HL-60 (cell line): ENCODE measurements around the gene PCOLCE2.
"Not testable (repeated sequence)": the region's sequence is repeated elsewhere in the genome, so short reads cannot be mapped to it uniquely, and the experiment has no call there.

Experiments
- DNase-seq, 2 experiments: peaks; one replicate each; pipeline ENCODE4 v3.0.0-alpha.2; 2010 to 2020; ENCODE audit warnings: low read depth in 1 of 2, low spot score in 1 of 2
- H3K27ac ChIP-seq: fragments of 250-450 bp; sonication (Bioruptor Pico); replicated peaks from 2 replicates; pipeline ENCODE4 v1.5.1; 2020; ENCODE audit warnings: mild to moderate bottlenecking, moderate library complexity
- H3K27me3 ChIP-seq: fragments of 250-450 bp; sonication (Bioruptor Pico); 2 replicates; pipeline ENCODE4 v1.5.1; 2021; ENCODE audit warnings: mild to moderate bottlenecking, moderate library complexity; ENCODE audit not compliant: insufficient read depth, poor library complexity, severe bottlenecking
- H3K4me3 ChIP-seq: replicated peaks from 2 replicates; pipeline ENCODE4 v1.5.1; 2011; ENCODE audit warnings: mild to moderate bottlenecking, control low read depth, low read length; ENCODE audit not compliant: insufficient read depth
- GABPA ChIP-seq: IDR thresholded peaks from 2 replicates; pipeline ENCODE4 v1.6.1; 2012; ENCODE audit warnings: low read depth
- POLR2AphosphoS5 ChIP-seq: IDR thresholded peaks from 2 replicates; pipeline ENCODE4 v1.6.1; 2012; ENCODE audit warnings: low read depth
- REST ChIP-seq: IDR thresholded peaks from 2 replicates; pipeline ENCODE4 v1.6.1; 2012; ENCODE audit warnings: low read depth; ENCODE audit not compliant: insufficient replicate concordance
- SPI1 ChIP-seq: IDR thresholded peaks from 2 replicates; pipeline ENCODE4 v1.6.1; 2012; ENCODE audit warnings: low read depth, mild to moderate bottlenecking, borderline replicate concordance
- TF ChIP-seq, protein P1 (sequence below): IDR thresholded peaks from one replicate; pipeline ENCODE4 v1.5.1; 2011; ENCODE audit warnings: low read length, control low read depth, inconsistent platforms; ENCODE audit not compliant: insufficient read depth

Gene PCOLCE2

GRCh38 chr3:142886021-142886420, 2.9 kb downstream of the PCOLCE2 start:
- peaks cover 33% of the 10 kb centered on the region for H3K27me3 ChIP-seq

DNA sequence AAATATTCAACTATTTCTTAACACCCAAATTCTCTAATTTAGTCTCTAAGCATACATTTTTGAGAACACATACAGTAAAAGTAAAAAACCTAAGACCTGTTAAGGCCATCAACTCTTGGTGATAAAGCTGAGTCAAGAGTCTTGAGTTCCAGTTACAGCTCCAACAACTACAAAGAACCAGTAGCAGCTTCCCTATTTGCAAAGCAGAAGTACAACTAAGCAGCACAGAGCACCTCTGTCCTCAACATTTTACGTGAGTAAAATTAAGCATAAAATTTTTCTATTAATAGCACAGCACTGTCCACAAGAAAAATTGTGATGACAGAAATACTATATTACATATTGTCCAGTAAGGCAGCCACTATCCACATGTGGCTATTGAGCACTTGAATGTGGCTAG, 4.4 kb downstream of the PCOLCE2 start:
- TF ChIP-seq SPI1 (no peak), REST (no peak), GABPA (no peak), POLR2AphosphoS5 (no peak)
- TF ChIP-seq, protein P1, sequence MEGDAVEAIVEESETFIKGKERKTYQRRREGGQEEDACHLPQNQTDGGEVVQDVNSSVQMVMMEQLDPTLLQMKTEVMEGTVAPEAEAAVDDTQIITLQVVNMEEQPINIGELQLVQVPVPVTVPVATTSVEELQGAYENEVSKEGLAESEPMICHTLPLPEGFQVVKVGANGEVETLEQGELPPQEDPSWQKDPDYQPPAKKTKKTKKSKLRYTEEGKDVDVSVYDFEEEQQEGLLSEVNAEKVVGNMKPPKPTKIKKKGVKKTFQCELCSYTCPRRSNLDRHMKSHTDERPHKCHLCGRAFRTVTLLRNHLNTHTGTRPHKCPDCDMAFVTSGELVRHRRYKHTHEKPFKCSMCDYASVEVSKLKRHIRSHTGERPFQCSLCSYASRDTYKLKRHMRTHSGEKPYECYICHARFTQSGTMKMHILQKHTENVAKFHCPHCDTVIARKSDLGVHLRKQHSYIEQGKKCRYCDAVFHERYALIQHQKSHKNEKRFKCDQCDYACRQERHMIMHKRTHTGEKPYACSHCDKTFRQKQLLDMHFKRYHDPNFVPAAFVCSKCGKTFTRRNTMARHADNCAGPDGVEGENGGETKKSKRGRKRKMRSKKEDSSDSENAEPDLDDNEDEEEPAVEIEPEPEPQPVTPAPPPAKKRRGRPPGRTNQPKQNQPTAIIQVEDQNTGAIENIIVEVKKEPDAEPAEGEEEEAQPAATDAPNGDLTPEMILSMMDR, result no peak
- no peak overlapping the region for H3K4me3 ChIP-seq
- no peak for DNase-seq

More at GRCh38 chr3:142886021-142886420, 2.9 kb downstream of the PCOLCE2 start:
- no peak overlapping the region for H3K4me3 ChIP-seq
- no peak for DNase-seq
- no peak overlapping the region for H3K27ac ChIP-seq
- TF ChIP-seq, protein P1, result no peak
- TF ChIP-seq SPI1 (no peak), GABPA (no peak), POLR2AphosphoS5 (no peak), REST (no peak)

DNA sequence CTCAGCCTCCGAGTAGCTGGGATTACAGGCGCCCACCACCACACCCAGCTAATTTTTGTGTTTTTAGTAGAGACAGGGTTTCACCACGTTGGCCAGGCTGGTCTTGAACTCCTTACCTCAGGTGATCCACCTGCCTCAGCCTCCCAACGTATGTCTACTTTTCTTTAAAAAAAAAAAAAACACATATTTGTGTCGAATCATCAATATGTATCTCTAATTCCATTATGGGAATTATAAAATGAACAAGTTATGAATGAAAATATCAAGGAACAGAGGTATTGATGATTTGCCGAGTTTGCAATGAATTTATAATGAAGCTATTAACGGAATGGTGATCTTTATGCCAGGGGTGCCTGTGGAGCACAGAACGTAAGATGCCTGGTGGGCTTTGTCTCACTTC, 5.3 kb downstream of the PCOLCE2 start:
- not testable (repeated sequence) for H3K4me3 ChIP-seq, DNase-seq, H3K27ac ChIP-seq
- peaks cover 19% of the 10 kb centered on the region for H3K27me3 ChIP-seq

More for the DNA sequence above, 4.4 kb downstream of the PCOLCE2 start:
- Histone ChIP-seq H3K27ac (no peak overlapping the region), H3K27me3 (peaks cover 27% of the 10 kb centered on the region)

DNA sequence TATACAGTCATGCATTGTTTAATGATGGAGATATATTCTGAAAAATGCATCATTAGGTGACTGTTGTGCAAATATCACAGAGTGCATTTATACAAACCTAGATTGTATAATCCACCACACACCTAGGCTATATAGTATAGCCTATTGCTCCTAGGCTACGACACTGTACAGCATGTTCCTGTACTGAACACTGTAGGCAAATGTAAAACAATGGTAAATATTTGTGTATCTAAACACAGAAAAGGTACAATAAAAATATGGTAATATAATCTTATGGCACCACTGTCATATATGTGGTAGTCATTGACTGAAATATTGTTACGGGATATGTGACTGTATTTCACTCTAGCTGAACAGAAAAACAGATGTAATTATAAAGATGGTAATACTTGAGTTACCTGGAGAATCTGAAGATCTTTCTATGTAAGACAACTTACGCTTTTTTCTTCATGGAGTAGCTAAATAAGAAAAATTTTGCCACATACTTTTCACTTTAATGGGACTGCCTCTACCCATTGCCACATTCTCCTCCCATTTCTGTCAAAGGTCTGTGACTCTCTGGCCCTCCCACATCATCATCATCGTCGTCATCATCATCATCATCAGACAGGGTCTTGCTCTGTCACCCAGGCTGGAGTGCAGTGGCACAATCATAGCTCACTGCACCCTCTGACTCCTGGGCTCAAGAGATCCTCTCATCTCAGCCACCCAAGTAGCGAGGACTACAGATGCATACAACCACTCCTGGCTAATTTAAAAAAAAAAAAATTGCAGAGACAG, 7.2 kb downstream of the PCOLCE2 start:
- no peak overlapping the region for H3K27ac ChIP-seq
- TF ChIP-seq, protein P1, result no peak
- TF ChIP-seq REST (no peak), POLR2AphosphoS5 (no peak), SPI1 (no peak), GABPA (no peak)
- H3K27me3 ChIP-seq, result peaks cover 2% of the 10 kb centered on the region
- DNase-seq, result no peak
- H3K4me3 ChIP-seq, result no peak overlapping the region
